Heart left ventricle (tissue), 13 donors: ENCODE data around the gene ZCCHC7.

Experiments
- CTCF ChIP-seq, 12 donors: fragments of 200-600 bp; sonication (generic) in 4 of 12; IDR thresholded peaks; one replicate each; pipeline versions ENCODE4 v1.5.0 to v1.8.0; 2018 to 2022; ENCODE audit warnings: antibody characterized with exemption in 12 of 12, mild to moderate bottlenecking in 5 of 12
- POLR2A ChIP-seq, 2 donors: fragments of 450-650 bp; IDR thresholded peaks; one replicate each; pipeline ENCODE4 v1.6.1; 2017; ENCODE audit warnings: antibody characterized with exemption in 2 of 2, mild to moderate bottlenecking in 2 of 2, moderate library complexity in 2 of 2
- donor health status: ischemic (EF 13 %, LVEDD 7.1; RV severe dilation, severe dysfunction).
- donor health status: DM: no; HTN: yes; CAD: no.
- donor health status: DM: no; HTN: no; CAD: no.
- donor health status: ischemic (EF 25% LVEDD 6.9; RV normal size, moderate dysfunction).
- donor health status: ischemic (EF 25% LVEDD 5.7; RV mildly dilated, moderate dysfunction).
- donor health status: ischemic (EF 35%, LVEDD 5.7; RV mildly dilated, moderate dysfunction).
- donor health status: nonischemic (EF 11% LVEDD 7.7; RV severe dilation, severe dysfunction).
- donor health status: DM: yes; HTN: yes; CAD: no.
- donor health status: PGD.
- donor health status: ischemic (EF 29% LVEDD 5.4; RV normal size, mild dysfunction).
- donor health status: nonischemic (EF 23%, LVEDD 6.1; RV moderate dilation, normal function).

- TF ChIP-seq CTCF (IDR thresholded peaks at IDR 0.05): no peak
- TF ChIP-seq POLR2A (IDR thresholded peaks at IDR 0.05): no peak
These were observed 264.9 kb downstream of the ZCCHC7 start for GRCh38 chr9:37385286-37385685.
